ENCODE measurements around the gene RHBG.
"Not testable (repeated sequence)": the region's sequence is repeated elsewhere in the genome, so short reads cannot be mapped to it uniquely, and the experiment has no call there.

RHBG gene, protein sequence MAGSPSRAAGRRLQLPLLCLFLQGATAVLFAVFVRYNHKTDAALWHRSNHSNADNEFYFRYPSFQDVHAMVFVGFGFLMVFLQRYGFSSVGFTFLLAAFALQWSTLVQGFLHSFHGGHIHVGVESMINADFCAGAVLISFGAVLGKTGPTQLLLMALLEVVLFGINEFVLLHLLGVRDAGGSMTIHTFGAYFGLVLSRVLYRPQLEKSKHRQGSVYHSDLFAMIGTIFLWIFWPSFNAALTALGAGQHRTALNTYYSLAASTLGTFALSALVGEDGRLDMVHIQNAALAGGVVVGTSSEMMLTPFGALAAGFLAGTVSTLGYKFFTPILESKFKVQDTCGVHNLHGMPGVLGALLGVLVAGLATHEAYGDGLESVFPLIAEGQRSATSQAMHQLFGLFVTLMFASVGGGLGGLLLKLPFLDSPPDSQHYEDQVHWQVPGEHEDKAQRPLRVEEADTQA

DNA sequence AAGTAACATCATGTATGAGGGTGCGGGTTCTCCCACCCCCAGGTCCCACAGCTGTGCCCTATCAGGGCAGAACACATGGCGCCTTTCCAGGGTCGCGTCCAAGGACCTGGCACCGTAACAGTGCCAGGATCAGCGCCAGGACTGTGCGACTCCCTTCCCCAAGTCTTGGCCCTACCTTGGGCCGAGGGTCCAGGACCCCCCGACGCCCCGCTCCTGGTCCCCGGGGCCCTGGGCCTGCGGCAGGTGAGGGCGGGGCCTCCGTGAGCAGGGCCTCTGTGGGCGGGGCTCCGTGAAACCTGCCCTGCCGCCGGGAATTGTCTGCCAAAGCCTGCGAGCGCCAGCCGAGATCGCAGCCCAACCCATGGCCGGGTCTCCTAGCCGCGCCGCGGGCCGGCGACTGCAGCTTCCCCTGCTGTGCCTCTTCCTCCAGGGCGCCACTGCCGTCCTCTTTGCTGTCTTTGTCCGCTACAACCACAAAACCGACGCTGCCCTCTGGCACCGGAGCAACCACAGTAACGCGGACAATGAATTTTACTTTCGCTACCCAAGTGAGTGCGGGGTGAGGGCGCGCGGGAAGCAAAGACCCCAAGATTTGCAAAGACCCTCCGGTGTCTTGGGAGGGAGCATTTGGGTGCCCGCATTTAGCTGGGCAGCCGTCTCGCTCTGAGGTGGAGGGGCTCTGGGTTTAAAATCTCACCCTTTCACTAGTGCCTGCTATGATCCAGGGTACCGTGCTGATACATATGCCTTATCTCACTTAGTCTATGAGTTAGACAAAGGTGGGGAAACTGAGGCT is at the start of gene RHBG:
Gene RHBG, plus strand, starts transcription at position 323 of the 796 bp plus-strand sequence. Its CDS starts 39 bp downstream, at position 362.
- TF ChIP-seq, protein P1, sequence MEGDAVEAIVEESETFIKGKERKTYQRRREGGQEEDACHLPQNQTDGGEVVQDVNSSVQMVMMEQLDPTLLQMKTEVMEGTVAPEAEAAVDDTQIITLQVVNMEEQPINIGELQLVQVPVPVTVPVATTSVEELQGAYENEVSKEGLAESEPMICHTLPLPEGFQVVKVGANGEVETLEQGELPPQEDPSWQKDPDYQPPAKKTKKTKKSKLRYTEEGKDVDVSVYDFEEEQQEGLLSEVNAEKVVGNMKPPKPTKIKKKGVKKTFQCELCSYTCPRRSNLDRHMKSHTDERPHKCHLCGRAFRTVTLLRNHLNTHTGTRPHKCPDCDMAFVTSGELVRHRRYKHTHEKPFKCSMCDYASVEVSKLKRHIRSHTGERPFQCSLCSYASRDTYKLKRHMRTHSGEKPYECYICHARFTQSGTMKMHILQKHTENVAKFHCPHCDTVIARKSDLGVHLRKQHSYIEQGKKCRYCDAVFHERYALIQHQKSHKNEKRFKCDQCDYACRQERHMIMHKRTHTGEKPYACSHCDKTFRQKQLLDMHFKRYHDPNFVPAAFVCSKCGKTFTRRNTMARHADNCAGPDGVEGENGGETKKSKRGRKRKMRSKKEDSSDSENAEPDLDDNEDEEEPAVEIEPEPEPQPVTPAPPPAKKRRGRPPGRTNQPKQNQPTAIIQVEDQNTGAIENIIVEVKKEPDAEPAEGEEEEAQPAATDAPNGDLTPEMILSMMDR (IDR thresholded peaks at IDR 0.05; ENCODE audit: low read depth, low read length) = no peak
- TF ChIP-seq POLR2A (IDR thresholded peaks at IDR 0.05; ENCODE audit: extremely low read depth, insufficient read length) (no peak), MYC (IDR thresholded peaks at IDR 0.05; ENCODE audit: low read depth, low read length) (no peak)
- TF ChIP-seq, protein P2, sequence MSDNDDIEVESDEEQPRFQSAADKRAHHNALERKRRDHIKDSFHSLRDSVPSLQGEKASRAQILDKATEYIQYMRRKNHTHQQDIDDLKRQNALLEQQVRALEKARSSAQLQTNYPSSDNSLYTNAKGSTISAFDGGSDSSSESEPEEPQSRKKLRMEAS (IDR thresholded peaks at IDR 0.05; ENCODE audit: low read depth, low read length) = no peak
- peak; percentile 54 for DNase-seq (ENCODE audit: low read depth)
- no peak within 1 kb of the TSS for H3K4me3 ChIP-seq (ENCODE audit: low read depth, low read length)

DNA sequence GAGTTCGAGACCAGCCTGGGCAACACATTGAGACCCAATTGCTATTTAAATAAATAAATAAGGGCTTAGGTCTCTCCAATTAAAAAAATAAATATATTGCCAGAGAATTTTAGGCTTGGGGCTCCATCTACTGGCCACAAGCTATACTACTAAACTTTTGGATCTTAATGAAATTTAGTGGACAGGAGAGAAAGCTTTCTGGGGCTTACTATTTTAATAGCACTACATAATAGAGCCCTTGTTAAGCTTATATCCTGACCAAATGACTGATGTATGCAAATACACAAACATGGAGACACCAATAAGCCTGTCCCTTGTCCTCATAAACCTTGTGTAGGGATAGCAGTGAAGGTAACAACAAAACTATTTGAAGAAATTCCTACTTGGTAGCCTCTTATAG is 49.3 kb upstream of the RHBG start:
- TF ChIP-seq, protein P2 (IDR thresholded peaks at IDR 0.05; ENCODE audit: low read depth, low read length) = no peak
- TF ChIP-seq, protein P1 (IDR thresholded peaks at IDR 0.05; ENCODE audit: low read depth, low read length) = peak; percentile 42
- peak; percentile 40 for DNase-seq (ENCODE audit: low read depth)
- no peak overlapping the region for H3K4me3 ChIP-seq (ENCODE audit: low read depth, low read length)

DNA sequence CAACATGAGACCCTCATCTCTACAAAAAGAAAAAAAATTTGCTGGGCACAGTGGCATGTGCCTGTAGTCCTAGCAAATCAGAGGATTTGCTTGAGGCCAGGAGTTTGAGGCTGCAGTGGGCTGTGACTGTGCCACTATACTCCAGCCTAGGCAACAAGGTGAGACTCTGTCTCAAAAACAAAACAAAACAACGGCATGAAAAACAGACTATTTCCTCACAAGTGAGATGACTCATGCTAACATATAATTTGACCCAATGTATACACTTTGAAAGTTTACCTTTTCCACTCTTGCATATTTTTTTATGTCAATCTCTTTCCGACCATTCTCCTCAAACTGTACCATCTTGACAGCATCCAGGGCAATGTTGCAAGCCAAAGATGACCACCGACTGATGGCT is 48.5 kb upstream of the RHBG start:
- no peak for DNase-seq (ENCODE audit: low read depth)
- TF ChIP-seq MYC (IDR thresholded peaks at IDR 0.05; ENCODE audit: low read depth, low read length) (no peak), POLR2A (IDR thresholded peaks at IDR 0.05; ENCODE audit: extremely low read depth, insufficient read length) (no peak)
- TF ChIP-seq, protein P1 (IDR thresholded peaks at IDR 0.05; ENCODE audit: low read depth, low read length) = no peak
- TF ChIP-seq, protein P2 (IDR thresholded peaks at IDR 0.05; ENCODE audit: low read depth, low read length) = no peak
- H3K4me3 ChIP-seq (ENCODE audit: low read depth, low read length) = no peak overlapping the region

DNA sequence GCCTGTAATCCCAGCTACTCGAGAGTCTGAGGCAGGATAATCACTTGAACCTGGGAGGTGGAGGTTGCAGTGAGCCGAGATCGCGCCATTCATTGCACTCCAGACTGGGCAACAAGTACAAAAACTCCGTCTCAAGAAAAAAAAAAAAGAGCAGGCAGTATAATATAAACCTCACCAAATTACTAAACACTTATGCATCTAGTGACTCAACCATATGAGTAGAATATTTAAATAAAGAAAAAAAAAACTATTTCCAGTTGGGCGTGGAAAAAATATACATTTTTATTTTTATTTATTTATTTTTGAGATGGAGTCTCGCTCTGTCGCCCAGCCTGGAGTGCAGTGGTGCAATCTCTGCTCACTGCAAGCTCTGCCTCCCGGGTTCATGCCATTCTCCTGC is 45.8 kb upstream of the RHBG start:
- H3K4me3 ChIP-seq (ENCODE audit: low read depth, low read length); DNase-seq (ENCODE audit: low read depth): not testable (repeated sequence)

DNA sequence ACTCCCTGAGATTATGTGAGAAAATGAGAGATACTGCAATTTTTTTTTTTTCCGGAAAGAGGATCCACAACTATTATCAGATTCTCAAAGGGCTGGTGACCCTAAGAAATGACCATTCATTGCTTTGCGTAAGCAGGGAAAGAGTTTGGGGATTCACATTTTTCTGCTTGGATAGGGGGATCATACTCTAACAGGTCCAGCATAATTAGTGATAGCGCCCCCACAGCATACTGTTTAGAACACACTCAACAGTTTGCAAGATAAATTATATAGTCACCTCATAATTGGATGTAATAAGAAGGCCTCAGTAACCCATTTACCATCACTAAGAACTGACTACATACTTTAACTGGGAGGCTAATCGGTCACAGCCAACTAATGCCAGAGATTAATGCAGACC is 32.8 kb upstream of the RHBG start:
- no peak for TF ChIP-seq MYC (IDR thresholded peaks at IDR 0.05; ENCODE audit: low read depth, low read length)
- TF ChIP-seq, protein P1 (IDR thresholded peaks at IDR 0.05; ENCODE audit: low read depth, low read length) = peak; percentile 27
- peak overlapping the region; percentile 99 for H3K4me3 ChIP-seq (ENCODE audit: low read depth, low read length)
- peak; percentile 50 for DNase-seq (ENCODE audit: low read depth)

DNA sequence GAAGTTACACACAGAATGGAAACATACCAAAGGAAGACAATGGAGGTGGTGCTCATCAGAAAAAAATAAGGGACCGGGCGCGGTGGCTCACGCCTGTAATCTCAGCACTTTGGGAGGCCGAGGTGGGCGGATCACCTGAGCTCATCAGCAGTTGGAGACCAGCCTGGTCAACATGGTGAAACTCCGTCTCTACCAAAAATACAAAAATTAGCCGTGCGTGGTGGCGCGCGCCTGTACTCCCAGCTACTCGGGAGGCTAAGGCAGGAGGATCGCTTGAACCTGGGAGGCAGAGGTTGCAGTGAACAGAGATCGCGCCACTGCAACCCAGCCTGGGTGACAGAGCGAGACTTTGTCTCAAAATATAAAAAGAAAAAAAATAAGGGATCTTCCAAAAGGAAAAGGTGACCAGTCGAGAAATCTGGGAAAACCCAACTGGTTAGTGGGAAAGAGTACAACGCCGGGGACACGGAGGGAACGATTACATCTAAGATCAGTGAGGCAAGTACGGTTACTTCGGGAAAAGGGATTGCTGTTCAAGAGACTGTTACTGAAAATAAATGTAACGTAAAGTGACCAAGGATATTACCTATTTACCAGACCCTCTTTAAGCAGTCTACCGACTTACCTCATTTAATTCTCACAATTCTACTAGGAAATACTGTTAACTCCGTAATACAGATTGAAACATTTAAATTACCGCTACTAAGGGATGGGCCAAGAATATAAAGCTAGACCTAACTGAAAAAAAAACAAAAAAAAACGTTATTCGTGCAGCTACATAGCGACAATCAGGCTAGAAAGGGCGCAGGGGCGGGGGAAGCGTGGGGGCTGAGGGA is 31.7 kb upstream of the RHBG start:
- DNase-seq (ENCODE audit: low read depth) = no peak
- TF ChIP-seq, protein P1 (IDR thresholded peaks at IDR 0.05; ENCODE audit: low read depth, low read length) = no peak
- no peak for TF ChIP-seq POLR2A (IDR thresholded peaks at IDR 0.05; ENCODE audit: extremely low read depth, insufficient read length)
- TF ChIP-seq MYC (IDR thresholded peaks at IDR 0.05; ENCODE audit: low read depth, low read length) = no peak
- TF ChIP-seq, protein P2 (IDR thresholded peaks at IDR 0.05; ENCODE audit: low read depth, low read length) = no peak
- peak overlapping the region; percentile 99 for H3K4me3 ChIP-seq (ENCODE audit: low read depth, low read length)

Measured in NB4 (cell line).